HEK293T (cell line): ENCODE results near the gene KRT6B.
"Not testable (repeated sequence)": the region's sequence is repeated elsewhere in the genome, so short reads cannot be mapped to it uniquely, and the experiment has no call there.

Experiments used
- CTCF ChIA-PET: fragments of 350-600 bp; formaldehyde crosslinking; extraction: SDS; loops from one replicate; lab custom pipeline; 2021; ENCODE audit warnings: antibody characterized with exemption, inconsistent platforms; lab: Yijun Ruan, JAX
- POLR2A ChIA-PET: fragments of 350-600 bp; formaldehyde crosslinking; extraction: SDS; loops from one replicate; lab custom pipeline; 2020; ENCODE audit warnings: antibody characterized with exemption, inconsistent platforms; lab: Yijun Ruan, JAX
- DNase-seq: peaks from one replicate; pipeline ENCODE4 v3.0.0; 2012; ENCODE audit warnings: mixed read lengths; ENCODE audit errors: extremely low spot score
- ARNT ChIP-seq: fragments of 450-650 bp; IDR thresholded peaks from 2 replicates; pipeline ENCODE4 v1.6.1; 2017; ENCODE audit warnings: mild to moderate bottlenecking
- BHLHE40 ChIP-seq: fragments of 450-650 bp; IDR thresholded peaks from 2 replicates; pipeline ENCODE4 v1.6.1; 2016; ENCODE audit warnings: mild to moderate bottlenecking, moderate library complexity, borderline replicate concordance
- CTBP1 ChIP-seq: fragments of 450-650 bp; IDR thresholded peaks from 2 replicates; pipeline ENCODE4 v1.6.1; 2016; ENCODE audit warnings: borderline replicate concordance
- ELF4 ChIP-seq: fragments of 450-650 bp; IDR thresholded peaks from 2 replicates; pipeline ENCODE4 v1.6.1; 2017; ENCODE audit warnings: antibody characterized with exemption
- FOXA1 ChIP-seq: fragments of 450-650 bp; IDR thresholded peaks from 2 replicates; pipeline ENCODE4 v1.6.1; 2016; ENCODE audit warnings: mild to moderate bottlenecking
- FOXK2 ChIP-seq: fragments of 450-650 bp; IDR thresholded peaks from 2 replicates; pipeline ENCODE4 v1.6.1; 2016; ENCODE audit warnings: mild to moderate bottlenecking
- FOXM1 ChIP-seq: fragments of 450-650 bp; IDR thresholded peaks from 2 replicates; pipeline ENCODE4 v1.6.1; 2017; ENCODE audit warnings: mild to moderate bottlenecking, borderline replicate concordance
- HDGF ChIP-seq: fragments of 450-650 bp; IDR thresholded peaks from 2 replicates; pipeline ENCODE4 v1.6.1; 2017; ENCODE audit warnings: antibody characterized with exemption, borderline replicate concordance
- L3MBTL2 ChIP-seq: fragments of 450-650 bp; conservative IDR thresholded peaks from 2 replicates; pipeline ENCODE4 v1.6.1; 2016; ENCODE audit warnings: mild to moderate bottlenecking
- LEF1 ChIP-seq: fragments of 450-650 bp; IDR thresholded peaks from 2 replicates; pipeline ENCODE4 v1.6.1; 2017; ENCODE audit warnings: mild to moderate bottlenecking, borderline replicate concordance
- NFRKB ChIP-seq: fragments of 450-650 bp; IDR thresholded peaks from 2 replicates; pipeline ENCODE4 v1.6.1; 2016; ENCODE audit warnings: mild to moderate bottlenecking, moderate library complexity
- PKNOX1 ChIP-seq: fragments of 450-650 bp; IDR thresholded peaks from 2 replicates; pipeline ENCODE4 v1.6.1; 2016
- SP1 ChIP-seq: fragments of 450-650 bp; IDR thresholded peaks from 2 replicates; pipeline ENCODE4 v1.6.1; 2017
- SUZ12 ChIP-seq: fragments of 450-650 bp; IDR thresholded peaks from 2 replicates; pipeline ENCODE4 v1.6.1; 2016; ENCODE audit warnings: mild to moderate bottlenecking
- TARDBP ChIP-seq: fragments of 450-650 bp; IDR thresholded peaks from 2 replicates; pipeline ENCODE4 v1.6.1; 2016
- ZNF384 ChIP-seq: fragments of 450-650 bp; IDR thresholded peaks from 2 replicates; pipeline ENCODE4 v1.6.1; 2016

The KRT6B gene

GRCh38 chr12:52417740-52418139 lies 34.2 kb downstream of the KRT6B start:
- TF ChIP-seq TARDBP, result no peak
- TF ChIP-seq ELF4, result no peak
- ChIA-PET CTCF (no interaction called here), POLR2A (no interaction called here)
- DNase-seq, result no peak

- TF ChIP-seq BHLHE40, result no peak
- no peak for TF ChIP-seq HDGF
- no peak for TF ChIP-seq SP1
- no peak for TF ChIP-seq ZNF384
- no peak for TF ChIP-seq PKNOX1
- POLR2A ChIA-PET, result no interaction called here
- CTCF ChIA-PET, result no interaction called here
- DNase-seq, result no peak
Observed at GRCh38 chr12:52416795-52417194, 35.2 kb downstream of the KRT6B start.

DNA sequence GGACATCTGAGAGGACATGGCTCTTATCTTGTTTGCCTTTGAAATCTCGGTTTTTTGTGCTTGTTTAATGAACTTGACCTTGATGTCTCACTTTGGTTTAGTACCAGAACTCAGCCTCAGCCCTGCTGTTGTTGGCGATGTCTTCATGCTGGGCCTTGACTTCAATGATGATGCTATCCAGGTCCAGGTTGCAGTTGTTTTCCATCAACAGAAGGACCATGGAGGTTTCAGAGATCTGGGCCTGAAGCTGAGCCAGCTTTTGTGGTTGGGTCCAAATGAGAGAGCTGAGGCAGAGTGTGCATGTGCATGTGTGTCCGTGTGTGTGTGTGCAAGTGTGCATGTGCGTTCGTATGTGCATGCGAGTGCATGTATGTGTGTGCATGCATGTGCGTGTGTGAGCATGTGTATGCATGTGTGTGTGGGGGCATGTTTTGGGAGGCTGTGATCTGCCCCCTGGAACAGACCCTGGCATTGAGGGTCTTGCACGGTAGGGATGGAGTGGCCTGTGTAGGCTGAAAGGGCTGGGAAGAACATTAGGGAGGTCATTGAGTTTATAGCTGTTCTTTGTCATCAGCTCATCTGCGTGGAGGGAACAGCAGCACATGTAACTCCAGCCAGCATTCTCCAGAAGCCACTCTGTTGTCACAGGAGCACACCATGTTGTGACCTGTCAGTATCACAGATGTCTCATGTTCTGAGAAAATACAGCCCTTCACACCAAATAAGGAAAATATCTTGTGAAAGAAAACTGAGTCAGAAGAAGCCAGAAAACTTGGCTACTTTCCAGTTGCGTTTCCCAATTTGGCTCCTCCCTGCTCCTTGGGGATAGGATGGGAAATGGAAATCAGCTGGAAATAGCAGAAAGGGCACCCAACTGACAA lies 35.8 kb downstream of the KRT6B start:
- POLR2A ChIA-PET, result no interaction called here
- DNase-seq, result no peak
- TF ChIP-seq FOXM1 (no peak), FOXA1 (no peak), L3MBTL2 (no peak), ARNT (no peak), LEF1 (no peak), TARDBP (no peak), HDGF (no peak), FOXK2 (no peak), ELF4 (no peak), SP1 (no peak), ZNF384 (no peak), BHLHE40 (no peak), PKNOX1 (no peak), CTBP1 (no peak)
- CTCF ChIA-PET, result no interaction called here

DNA sequence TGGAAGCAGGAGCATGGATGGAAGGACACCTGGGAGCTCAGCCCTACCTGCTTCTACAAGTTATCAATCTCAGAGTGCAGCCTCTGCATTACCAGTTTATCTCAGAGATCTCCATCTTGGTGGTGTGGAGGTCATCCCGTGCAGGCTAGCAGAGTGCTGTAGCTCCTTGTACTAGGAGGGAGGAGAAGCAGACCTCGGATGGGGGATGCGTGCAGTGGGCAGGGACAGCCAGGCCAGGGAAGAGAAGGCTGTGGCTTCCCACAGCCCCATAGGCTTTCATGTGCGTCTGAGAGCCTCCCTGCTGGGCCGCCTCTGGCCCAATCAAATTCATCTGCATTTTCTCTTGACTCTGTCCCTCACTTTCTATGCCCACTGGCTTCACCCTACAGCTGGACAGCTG lies 37.0 kb downstream of the KRT6B start:
- TF ChIP-seq BHLHE40 (no peak), NFRKB (no peak), ARNT (no peak), CTBP1 (no peak), FOXK2 (no peak)
- CTCF ChIA-PET, result no interaction called here
- POLR2A ChIA-PET, result no interaction called here
- no peak for DNase-seq

DNA sequence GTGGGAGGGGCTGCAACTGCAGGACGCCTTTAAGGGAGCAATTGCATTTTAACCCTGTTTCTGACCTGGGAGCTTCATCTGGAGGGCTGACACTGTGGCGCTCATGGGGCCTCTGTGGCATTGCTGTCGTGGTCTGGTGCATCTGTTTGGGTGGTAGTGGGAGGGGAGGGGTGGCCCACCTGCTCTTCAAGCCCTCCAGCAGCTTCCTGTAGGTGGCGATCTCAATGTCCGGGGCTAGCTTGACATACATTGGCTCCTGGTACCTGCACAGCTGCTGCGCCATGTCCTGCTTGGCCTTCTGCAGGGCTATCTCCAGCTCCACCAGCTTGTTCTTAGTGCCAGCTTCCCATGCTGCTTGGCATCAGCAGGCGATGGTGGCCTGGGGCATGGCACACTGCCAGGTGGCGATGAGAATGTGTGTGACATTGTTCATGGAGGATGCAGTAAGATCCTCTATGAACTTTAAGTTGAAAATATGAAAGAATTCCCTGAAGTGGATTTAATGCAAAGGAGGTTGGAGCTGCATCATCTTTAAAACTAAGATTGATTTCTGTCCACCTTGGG lies 38.1 kb downstream of the KRT6B start:
- no peak for DNase-seq
- ChIA-PET CTCF (interaction anchor here (1.5 kb wide), 1 partner anchor 22 kb away, joined by 3 read pairs; no protein-coding TSS in a partner anchor), POLR2A (no interaction called here)
- TF ChIP-seq CTBP1 (no peak), FOXK2 (no peak), NFRKB (no peak), ELF4 (no peak), L3MBTL2 (no peak), HDGF (no peak), LEF1 (no peak), ARNT (no peak)

DNA sequence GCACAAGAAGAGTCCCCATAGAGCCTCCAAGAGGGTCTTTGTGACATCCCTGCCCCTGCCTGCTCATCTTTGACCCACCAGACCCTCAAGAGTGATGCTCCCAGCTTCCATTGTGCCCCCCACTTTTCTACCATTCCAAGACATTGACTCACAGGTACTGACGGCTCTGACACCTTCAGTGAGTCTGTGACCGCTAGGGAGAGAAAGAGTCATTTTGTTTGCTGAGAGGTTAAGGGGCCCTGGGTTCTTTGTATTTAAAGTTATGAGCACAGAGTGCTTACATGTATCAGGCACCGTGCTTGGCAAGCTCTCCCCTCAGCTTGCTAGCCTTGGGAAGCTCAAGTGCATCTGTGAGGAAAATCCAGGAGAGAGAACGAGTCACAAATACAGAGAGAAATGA lies 38.7 kb downstream of the KRT6B start:
- ChIA-PET CTCF (interaction anchor here (1.5 kb wide), 1 partner anchor 23 kb away, joined by 3 read pairs; no protein-coding TSS in a partner anchor), POLR2A (no interaction called here)
- DNase-seq, result no peak
- no peak for TF ChIP-seq ELF4
- no peak for TF ChIP-seq ARNT
- TF ChIP-seq NFRKB, result no peak
- no peak for TF ChIP-seq FOXM1
- TF ChIP-seq FOXA1, result no peak
- no peak for TF ChIP-seq CTBP1
- TF ChIP-seq FOXK2, result no peak
- no peak for TF ChIP-seq PKNOX1
- TF ChIP-seq TARDBP, result no peak

- DNase-seq, result no peak
- POLR2A ChIA-PET, result no interaction called here
- TF ChIP-seq BHLHE40 (no peak), ARNT (no peak), L3MBTL2 (no peak), FOXA1 (no peak), FOXK2 (no peak), CTBP1 (no peak), SP1 (no peak), ELF4 (no peak), PKNOX1 (no peak), LEF1 (no peak), ZNF384 (no peak), HDGF (no peak), TARDBP (no peak), SUZ12 (no peak), NFRKB (no peak), FOXM1 (no peak)
- CTCF ChIA-PET, result no interaction called here
Observed at GRCh38 chr12:52411815-52412214, 40.1 kb downstream of the KRT6B start.

- CTCF ChIA-PET, POLR2A ChIA-PET, DNase-seq: not testable (repeated sequence)
Observed at GRCh38 chr12:52410589-52411248, 41.2 kb downstream of the KRT6B start.
